Activated CD8-positive, alpha-beta memory T cell treated with anti-CD3 and anti-CD28 coated beads, Interleukin-2, amount 10 ng/mL, durations not matched to agents 7 days and 5 days (primary cell): ENCODE results near the gene ARSG. TPM values are rescaled to one million over a fixed set of nuclear protein-coding genes. Genes with fewer than 3 reads are reported as not detected.

ENCODE experiments used
- ATAC-seq: fragments of 150-1000 bp; cut with Tn5 transposase; one replicate; pipeline ENCODE4 v1.10.0; 2021; ENCODE audit warnings: moderate library complexity
- CTCF ChIA-PET: fragments of 350-600 bp; sonication (Branson Sonifier 250); formaldehyde crosslinking; loops from one replicate; lab custom pipeline; 2021; ENCODE audit warnings: antibody characterized with exemption; lab: Charles Lee
- DNase-seq: peaks from one replicate; pipeline ENCODE4 v3.0.0-alpha.2; 2020
- H3K27ac Mint-ChIP-seq: one replicate; pipeline ENCODE4 v1.8.0; 2021; ENCODE audit warnings: mild to moderate bottlenecking, mixed read lengths
- H3K27me3 Mint-ChIP-seq: one replicate; pipeline ENCODE4 v1.8.0; 2021; ENCODE audit warnings: mixed read lengths
- H3K36me3 Mint-ChIP-seq: one replicate; pipeline ENCODE4 v1.8.0; 2021; ENCODE audit warnings: mild to moderate bottlenecking, mixed read lengths
- H3K4me1 Mint-ChIP-seq: one replicate; pipeline ENCODE4 v1.8.0; 2021; ENCODE audit warnings: mixed read lengths
- H3K4me3 Mint-ChIP-seq: one replicate; pipeline ENCODE4 v1.8.0; 2021; ENCODE audit warnings: mild to moderate bottlenecking, moderate library complexity, mixed read lengths
- H3K9me3 Mint-ChIP-seq: one replicate; pipeline ENCODE4 v1.8.0; 2022; ENCODE audit warnings: low read depth, mixed read lengths
- total RNA-seq, 2 experiments: library from RNA; stranded (reverse); gene quantifications; one replicate each; pipeline ENCODE4 v1.2.3, GENCODE V29; 2021

The ARSG gene
- total RNA-seq, 2 experiments from 2014 or later = 12.5 to 24.6 TPM

DNA sequence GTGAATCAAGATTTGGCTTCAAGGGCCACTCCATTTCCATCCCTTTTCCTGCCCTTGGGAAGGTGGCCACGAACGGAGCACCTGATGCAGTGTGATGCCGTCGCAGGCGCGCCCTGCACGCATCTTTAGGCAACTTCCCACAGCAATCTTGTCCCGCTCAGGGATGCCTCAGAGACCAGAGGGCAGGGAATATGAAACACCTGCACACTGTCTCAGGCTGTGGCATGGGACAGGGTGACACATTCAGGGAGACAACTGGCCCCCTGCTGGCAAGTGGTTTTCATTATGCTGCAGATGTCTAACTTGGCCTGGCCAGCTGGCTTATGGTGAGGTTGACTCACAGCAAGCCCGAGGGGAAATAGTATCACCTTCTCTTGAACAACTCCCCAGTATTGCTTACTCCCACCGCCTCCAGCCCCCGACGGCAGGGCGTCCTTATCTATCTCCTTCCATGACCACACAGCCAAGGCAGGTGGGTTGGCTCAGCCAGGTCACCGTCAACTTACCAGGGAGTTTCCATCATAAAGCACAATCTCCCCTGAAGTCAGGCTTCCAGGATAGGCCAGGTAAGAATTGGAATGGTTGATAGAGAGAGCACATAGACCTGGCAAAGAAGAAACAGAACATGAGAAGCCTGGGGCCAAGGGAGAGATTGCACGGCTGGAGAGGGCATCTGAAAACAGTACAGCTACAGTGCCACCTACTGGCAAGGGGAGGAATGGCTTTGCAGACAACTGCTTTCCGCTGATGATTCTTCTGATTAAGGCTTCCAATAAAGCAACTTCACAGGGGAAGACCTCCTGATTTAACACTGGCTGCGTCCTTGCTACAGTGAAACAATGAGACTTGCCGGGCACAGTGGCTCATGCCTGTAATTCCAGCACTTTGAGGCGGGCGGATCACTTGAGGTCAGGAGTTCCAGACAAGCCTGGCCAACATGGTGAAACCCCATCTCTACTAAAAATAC, 144.9 kb downstream of the ARSG start:
- Mint-ChIP-seq H3K36me3 (peaks cover 53% of the 10 kb centered on the region), H3K9me3 (no peaks in the 10 kb centered on the region), H3K27me3 (no peaks in the 10 kb centered on the region), H3K4me3 (peak overlapping the region; percentile 26), H3K4me1 (peaks cover 50% of the 10 kb centered on the region), H3K27ac (peak overlapping the region; percentile 98)
- ATAC-seq = peak; percentile 73
- CTCF ChIA-PET = interaction anchor here (0.6 to 15.7 kb wide), 38 partner anchors 8 to 399 kb away, joined by 3 to 260 read pairs (median 4); partner anchors contain the start of genes AMZ2, ARSG, SLC16A6 and WIPI1
- peak; percentile 91 for DNase-seq

DNA sequence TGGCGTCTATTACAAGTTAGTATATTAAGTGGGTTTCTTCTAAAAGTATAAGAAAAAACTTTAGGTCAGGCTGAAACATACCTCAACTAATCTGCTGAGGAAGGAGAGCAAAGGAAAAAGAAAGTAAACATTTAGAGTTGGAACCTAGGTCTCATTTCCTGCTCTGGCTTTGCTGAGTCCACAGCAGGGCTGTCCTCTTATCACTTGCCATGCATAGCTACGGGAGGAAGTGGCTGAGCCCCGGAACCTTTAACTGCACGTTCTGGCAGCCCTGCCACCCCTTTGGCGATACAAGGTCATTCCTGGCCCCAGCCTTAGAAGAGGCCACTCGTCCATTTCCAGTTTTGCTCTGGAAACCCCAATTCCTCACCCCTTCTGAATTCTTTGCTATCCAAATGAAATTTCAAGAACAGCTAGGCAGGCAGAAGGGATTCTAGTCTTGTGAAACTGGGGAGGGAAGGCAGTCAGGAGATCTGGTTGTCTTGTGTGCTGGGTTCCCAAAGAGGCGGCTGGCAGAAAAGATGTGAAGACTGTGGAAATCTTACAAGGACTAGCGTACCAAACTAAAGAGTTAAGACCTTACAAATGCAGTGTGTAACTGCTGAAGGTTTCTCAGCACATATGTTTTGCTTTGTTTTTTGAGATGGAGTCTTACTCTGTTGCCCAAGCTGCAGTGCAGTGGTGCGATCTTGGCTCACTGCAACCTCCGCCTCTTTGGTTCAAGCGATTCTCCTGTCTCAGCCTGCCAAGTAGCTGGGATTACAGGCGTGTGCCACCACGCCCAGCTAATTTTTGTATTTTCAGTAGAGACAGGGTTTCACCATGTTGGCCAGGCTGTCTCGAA, 146.9 kb downstream of the ARSG start:
- Mint-ChIP-seq H3K27ac (peak overlapping the region; percentile 98), H3K4me1 (peaks cover 50% of the 10 kb centered on the region), H3K9me3 (no peaks in the 10 kb centered on the region), H3K36me3 (peaks cover 48% of the 10 kb centered on the region), H3K27me3 (no peaks in the 10 kb centered on the region), H3K4me3 (peak overlapping the region; percentile 58)
- ATAC-seq (peak; percentile 84), DNase-seq (peak; percentile 85)
- CTCF ChIA-PET = interaction anchor here (1.0 to 15.7 kb wide), 21 partner anchors 8 to 261 kb away, joined by 3 to 260 read pairs (median 6); partner anchors contain the start of genes AMZ2, ARSG, SLC16A6 and WIPI1

DNA sequence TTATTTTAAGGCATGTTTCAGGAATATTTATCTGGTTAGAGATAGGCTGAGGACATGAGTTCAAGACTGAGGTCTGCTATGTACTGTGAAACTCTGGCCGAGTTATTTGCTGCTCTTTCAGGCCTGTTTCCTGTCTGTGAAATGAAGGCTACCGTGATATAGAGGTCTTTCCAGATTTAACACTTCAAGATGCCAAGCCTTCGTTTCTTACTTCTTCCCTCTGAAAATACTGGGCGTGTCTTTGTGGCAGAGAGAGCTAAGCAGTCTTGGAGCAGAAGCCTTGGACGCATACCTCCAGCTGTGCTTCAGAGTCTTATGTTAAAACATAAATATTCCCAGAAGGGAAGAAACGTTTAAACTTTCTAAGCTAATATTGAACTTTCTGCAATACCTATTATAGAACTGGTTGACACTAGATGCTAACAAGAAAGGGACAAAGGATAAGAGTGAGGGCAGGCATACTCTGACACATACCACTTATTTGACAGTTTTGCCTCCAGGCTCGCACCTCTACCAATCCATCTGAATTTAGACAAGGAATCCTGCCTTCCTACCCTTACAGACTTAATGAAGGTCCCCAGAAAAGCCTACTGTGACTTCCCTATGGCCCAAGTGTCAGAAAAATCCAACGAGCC, 148.5 kb downstream of the ARSG start:
- CTCF ChIA-PET = interaction anchor here (0.7 to 15.7 kb wide), 3 partner anchors 21 to 176 kb away, joined by 3 to 260 read pairs (median 119); partner anchors contain the start of gene WIPI1
- H3K27me3 Mint-ChIP-seq = no peaks in the 10 kb centered on the region
- no peak for DNase-seq
- ATAC-seq = no peak
- peaks cover 50% of the 10 kb centered on the region for H3K4me1 Mint-ChIP-seq
- no peak overlapping the region for H3K4me3 Mint-ChIP-seq
- no peak overlapping the region for H3K27ac Mint-ChIP-seq
- peaks cover 47% of the 10 kb centered on the region for H3K36me3 Mint-ChIP-seq
- no peaks in the 10 kb centered on the region for H3K9me3 Mint-ChIP-seq

DNA sequence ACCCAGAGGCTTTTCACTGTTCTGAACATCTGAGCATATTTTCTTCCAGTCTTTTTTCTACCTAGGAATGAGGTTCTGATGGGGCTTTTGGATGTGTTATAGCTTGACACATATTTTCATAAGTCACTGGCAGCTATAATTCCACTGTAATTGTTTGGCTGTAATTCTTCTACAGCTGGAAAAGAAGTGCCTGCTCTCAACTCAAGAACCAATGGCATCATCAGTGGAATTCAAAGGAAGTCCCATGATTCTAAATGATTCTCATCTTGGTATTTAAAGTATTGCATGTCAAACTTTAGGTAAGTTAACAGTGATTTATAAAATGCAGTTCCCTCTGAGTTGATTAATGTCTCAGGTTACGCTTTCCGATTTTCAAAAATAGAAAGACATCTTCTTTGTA, 149.2 kb downstream of the ARSG start:
- CTCF ChIA-PET = interaction anchor here (1.5 to 15.7 kb wide), 4 partner anchors 10 to 176 kb away, joined by 3 to 260 read pairs (median 64); partner anchors contain the start of gene WIPI1
- no peak overlapping the region for H3K4me3 Mint-ChIP-seq
- H3K27ac Mint-ChIP-seq = peak overlapping the region; percentile 29
- H3K9me3 Mint-ChIP-seq = no peaks in the 10 kb centered on the region
- peaks cover 42% of the 10 kb centered on the region for H3K36me3 Mint-ChIP-seq
- peaks cover 50% of the 10 kb centered on the region for H3K4me1 Mint-ChIP-seq
- DNase-seq = no peak
- ATAC-seq = no peak
- H3K27me3 Mint-ChIP-seq = no peaks in the 10 kb centered on the region

DNA sequence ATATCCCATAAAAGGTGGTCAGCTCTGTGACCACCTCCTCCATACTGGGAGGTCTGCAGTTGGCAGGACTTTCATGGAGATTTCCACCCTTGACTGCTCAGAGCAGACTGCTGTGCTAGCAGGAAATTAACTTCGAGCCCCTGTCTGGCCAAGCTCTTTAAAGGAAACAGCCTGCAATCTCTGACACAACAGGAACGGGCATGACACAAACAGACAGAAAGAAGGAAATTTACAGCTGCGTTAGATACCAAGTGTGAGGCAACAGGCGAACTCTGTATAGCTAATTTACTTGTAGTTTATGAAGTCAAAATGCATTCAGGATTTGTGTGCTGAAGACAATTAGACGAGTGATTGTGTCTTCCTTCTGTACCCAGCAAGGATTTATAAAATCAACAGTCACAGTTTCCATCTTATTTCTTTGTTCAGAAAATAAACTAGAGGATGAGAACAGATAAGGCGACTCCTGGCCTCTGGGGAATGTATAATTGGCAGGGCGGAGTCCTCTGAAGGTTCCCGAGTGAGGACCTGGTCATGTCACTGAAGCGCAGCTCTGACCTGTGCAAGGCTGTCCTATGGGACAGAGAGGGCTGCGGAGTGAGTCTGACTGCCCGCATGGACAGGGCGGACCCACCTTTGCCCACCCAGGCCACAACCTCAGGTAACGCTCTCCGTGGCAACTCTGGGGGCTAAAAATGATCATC, 149.9 kb downstream of the ARSG start:
- H3K4me3 Mint-ChIP-seq = no peak overlapping the region
- no peaks in the 10 kb centered on the region for H3K9me3 Mint-ChIP-seq
- CTCF ChIA-PET = interaction anchor here (1.5 to 15.7 kb wide), 4 partner anchors 9 to 177 kb away, joined by 3 to 260 read pairs (median 64); partner anchors contain the start of gene WIPI1
- H3K4me1 Mint-ChIP-seq = peaks cover 44% of the 10 kb centered on the region
- H3K27me3 Mint-ChIP-seq = no peaks in the 10 kb centered on the region
- H3K27ac Mint-ChIP-seq = peak overlapping the region; percentile 29
- H3K36me3 Mint-ChIP-seq = peaks cover 37% of the 10 kb centered on the region
- DNase-seq (no peak), ATAC-seq (no peak)

DNA sequence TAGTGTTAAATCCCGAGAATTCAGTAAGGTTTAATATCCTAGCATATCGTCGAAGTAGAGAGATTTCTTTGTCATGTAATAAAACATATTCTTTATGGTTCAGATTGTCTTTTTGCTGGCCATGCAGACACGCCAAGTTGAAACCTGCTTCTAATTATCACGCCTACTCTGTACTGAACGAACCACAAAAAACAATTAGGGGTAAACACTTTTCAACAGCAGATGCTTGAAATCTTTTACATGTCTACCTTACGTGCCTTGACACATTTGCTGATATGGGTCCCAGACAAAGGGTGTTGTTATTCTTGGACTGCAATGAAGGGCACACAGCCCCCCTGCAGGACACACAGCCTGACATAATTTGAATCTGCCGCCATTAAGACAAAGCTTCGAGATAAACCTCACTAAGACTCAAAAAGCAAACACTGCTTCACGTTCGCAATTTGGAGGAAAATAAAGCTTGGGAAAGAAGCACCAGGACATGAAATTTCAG, 152.7 kb downstream of the ARSG start:
- Mint-ChIP-seq H3K4me3 (no peak overlapping the region), H3K27me3 (no peaks in the 10 kb centered on the region), H3K9me3 (no peaks in the 10 kb centered on the region), H3K27ac (no peak overlapping the region), H3K36me3 (peaks cover 39% of the 10 kb centered on the region), H3K4me1 (peaks cover 23% of the 10 kb centered on the region)
- DNase-seq = no peak
- CTCF ChIA-PET = interaction anchor here (1.8 to 15.7 kb wide), 2 partner anchors 9 to 17 kb away, joined by 4 to 260 read pairs; partner anchors contain the start of gene WIPI1
- no peak for ATAC-seq

DNA sequence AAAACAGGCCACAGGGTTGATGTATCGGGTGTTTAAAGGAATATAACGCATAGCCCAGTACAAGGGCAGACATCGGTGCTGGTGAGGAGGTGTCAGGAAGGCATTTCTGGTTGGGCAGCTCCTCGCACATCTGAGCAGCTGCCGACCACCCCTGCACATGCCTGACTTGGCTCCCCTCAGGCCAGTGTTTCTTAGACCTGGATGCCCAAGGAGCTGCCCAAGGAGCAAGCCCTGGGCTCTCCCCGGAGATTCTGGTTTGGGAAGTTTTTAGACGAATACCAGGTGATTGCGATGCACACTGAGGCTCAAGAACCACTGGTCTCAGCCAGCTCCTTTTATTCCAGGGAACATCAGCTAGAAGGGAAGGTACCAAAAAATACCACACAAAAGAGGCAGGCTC, 154.4 kb downstream of the ARSG start:
- CTCF ChIA-PET = interaction anchor here (1.1 to 15.7 kb wide), 4 partner anchors 8 to 47 kb away, joined by 3 to 260 read pairs (median 4); partner anchors contain the start of gene WIPI1
- Mint-ChIP-seq H3K36me3 (peaks cover 50% of the 10 kb centered on the region), H3K27me3 (no peaks in the 10 kb centered on the region), H3K4me1 (peaks cover 18% of the 10 kb centered on the region), H3K9me3 (no peaks in the 10 kb centered on the region), H3K27ac (no peak overlapping the region), H3K4me3 (no peak overlapping the region)
- no peak for DNase-seq
- no peak for ATAC-seq

DNA sequence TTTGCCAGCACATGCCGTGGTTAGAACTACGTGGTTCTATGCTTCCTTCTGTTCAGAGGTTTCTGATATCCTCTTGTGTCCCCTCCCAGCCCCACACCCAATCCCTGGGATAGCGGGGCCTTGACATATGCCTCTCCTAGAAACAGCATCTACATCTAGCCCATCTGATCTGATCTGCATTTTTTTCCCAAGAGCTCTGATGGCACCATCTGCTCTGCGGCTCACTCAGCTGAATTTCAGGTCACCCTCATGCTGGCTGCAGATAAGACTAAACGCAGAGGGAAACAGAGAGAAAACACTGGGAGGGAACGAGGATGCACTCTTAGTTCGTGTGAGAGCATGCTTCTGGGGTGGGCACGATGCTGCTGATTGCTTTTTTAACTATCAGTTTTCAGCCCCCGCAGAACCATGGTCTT, 155.3 kb downstream of the ARSG start:
- H3K4me1 Mint-ChIP-seq = peaks cover 8% of the 10 kb centered on the region
- H3K27me3 Mint-ChIP-seq = no peaks in the 10 kb centered on the region
- no peak for DNase-seq
- no peak overlapping the region for H3K27ac Mint-ChIP-seq
- H3K36me3 Mint-ChIP-seq = peaks cover 52% of the 10 kb centered on the region
- no peaks in the 10 kb centered on the region for H3K9me3 Mint-ChIP-seq
- no peak for ATAC-seq
- H3K4me3 Mint-ChIP-seq = no peak overlapping the region
- CTCF ChIA-PET = interaction anchor here (1.1 to 15.7 kb wide), 4 partner anchors 9 to 389 kb away, joined by 3 to 260 read pairs (median 4); partner anchors contain the start of gene WIPI1

DNA sequence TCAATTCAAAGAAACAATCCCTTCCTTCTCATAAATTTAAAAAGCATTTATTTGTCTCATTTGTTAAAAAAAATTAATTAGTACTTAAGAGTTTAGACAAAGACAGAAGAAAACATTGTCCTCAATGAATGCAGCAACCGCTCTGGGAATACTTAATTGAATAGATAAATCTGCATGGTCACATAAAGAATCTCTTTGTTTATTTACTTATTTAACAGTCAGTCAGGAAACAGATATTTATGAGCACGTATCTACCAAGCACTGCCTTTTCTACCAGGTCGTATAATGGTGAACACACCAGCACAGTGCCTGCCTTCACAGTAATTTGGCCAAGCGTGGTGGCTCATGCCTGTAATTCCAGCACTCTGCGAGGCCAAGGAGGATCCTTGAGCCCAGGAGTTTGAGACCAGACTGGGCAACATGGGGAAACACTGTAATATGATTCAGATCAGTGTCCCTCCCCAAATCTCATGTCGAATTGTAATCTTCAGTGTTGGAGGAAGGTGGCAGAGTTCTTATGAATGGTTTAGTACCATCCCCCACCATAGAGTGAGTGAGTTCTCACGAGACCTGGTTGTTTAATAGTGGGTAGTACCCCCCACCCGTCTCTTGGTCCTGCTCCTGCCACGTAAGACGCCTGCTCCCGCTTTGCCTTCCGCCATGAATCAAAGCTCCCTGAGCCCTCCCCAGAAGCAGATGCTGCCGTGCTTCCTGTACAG, 157.9 kb downstream of the ARSG start:
- Mint-ChIP-seq H3K9me3 (no peaks in the 10 kb centered on the region), H3K4me1 (peaks cover 13% of the 10 kb centered on the region), H3K4me3 (no peak overlapping the region), H3K27ac (no peak overlapping the region), H3K36me3 (peaks cover 47% of the 10 kb centered on the region), H3K27me3 (no peaks in the 10 kb centered on the region)
- ATAC-seq (no peak), DNase-seq (no peak)
- CTCF ChIA-PET = interaction anchor here (1.1 kb wide), 2 partner anchors 10 to 12 kb away, joined by 3 read pairs; no protein-coding TSS in a partner anchor

DNA sequence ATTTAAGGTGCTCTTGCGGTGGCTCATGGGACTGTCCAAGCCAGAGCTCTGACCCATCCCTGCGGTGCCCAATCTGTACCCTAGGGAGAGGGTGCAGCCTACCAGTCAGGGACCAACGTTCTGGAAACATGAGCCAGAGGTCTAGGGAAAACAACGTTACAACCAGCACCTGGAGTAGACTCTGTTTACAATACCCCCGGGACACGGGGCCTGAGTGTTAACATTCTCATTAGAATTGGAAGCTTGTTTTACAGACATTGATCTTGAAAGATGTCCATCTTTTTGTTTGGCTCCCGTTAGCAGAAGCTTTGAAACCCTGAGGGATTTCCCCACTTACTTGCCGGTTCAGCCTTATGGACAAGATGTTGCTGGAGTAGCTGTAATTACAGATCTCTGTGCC, 159.1 kb downstream of the ARSG start:
- no peak for DNase-seq
- Mint-ChIP-seq H3K9me3 (no peaks in the 10 kb centered on the region), H3K4me1 (peaks cover 24% of the 10 kb centered on the region), H3K36me3 (peaks cover 46% of the 10 kb centered on the region), H3K4me3 (no peak overlapping the region), H3K27ac (no peak overlapping the region), H3K27me3 (no peaks in the 10 kb centered on the region)
- CTCF ChIA-PET = interaction anchor here (0.9 to 1.8 kb wide), 5 partner anchors 8 to 187 kb away, joined by 3 to 7 read pairs (median 3); no protein-coding TSS in a partner anchor
- ATAC-seq = no peak

DNA sequence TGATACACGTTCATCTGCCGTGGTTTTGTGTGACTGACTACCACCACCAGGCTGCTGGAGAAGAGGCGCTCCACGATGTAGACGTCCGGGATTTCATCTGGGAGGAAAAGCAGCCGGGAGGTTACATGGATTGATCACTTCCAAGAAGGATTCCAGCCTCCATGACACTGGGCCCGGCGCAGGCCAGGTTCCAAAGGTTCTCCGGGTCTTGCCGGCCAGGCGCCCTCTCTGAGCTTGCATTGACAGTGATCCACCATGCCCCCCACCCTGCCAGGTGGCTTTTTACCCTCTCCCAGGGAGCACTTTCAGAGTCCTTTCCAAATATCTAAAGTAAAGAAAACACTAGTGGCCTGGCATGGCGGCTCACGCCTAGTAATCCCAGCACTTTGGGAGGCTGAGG, 159.5 kb downstream of the ARSG start:
- H3K27me3 Mint-ChIP-seq = no peaks in the 10 kb centered on the region
- H3K27ac Mint-ChIP-seq = no peak overlapping the region
- H3K36me3 Mint-ChIP-seq = peaks cover 44% of the 10 kb centered on the region
- ATAC-seq (no peak), DNase-seq (no peak)
- H3K4me1 Mint-ChIP-seq = peaks cover 28% of the 10 kb centered on the region
- no peak overlapping the region for H3K4me3 Mint-ChIP-seq
- CTCF ChIA-PET = interaction anchor here (0.9 to 1.8 kb wide), 3 partner anchors 10 to 188 kb away, joined by 3 to 7 read pairs (median 3); no protein-coding TSS in a partner anchor
- H3K9me3 Mint-ChIP-seq = no peaks in the 10 kb centered on the region
